ENCODE measurements around the gene INVS.
"Not testable (repeated sequence)": the region's sequence is repeated elsewhere in the genome, so short reads cannot be mapped to it uniquely, and the experiment has no call there.

Gene INVS

DNA sequence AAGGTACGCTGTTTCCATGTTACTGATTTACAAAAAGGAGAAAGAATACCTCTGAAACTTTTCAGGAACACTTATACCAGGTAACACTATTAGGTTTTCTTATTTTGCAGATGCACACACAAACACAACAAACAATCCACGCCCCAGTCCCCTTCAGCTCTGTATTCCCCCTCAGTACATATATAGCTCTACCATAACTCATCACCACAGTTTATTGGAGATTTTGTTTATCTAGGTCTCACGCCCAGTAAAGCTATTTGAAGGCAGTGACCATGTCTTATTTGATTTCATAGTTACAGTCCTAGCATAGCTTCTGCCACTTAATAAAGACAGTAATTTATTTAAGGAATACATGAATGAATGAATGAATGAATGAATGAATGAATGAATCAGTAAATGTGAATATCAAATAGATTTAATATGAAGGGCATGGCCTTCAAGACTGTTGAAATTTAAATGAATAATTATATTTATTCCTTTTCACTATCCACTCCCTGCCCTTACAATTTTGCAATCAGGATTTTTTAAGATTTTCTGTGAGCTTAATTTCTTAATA is 32.9 kb downstream of the INVS start:
- no peaks in the 10 kb centered on the region for H3K27me3 Mint-ChIP-seq (ENCODE audit: low read depth, poor library complexity)
- TF ChIP-seq, protein P1, sequence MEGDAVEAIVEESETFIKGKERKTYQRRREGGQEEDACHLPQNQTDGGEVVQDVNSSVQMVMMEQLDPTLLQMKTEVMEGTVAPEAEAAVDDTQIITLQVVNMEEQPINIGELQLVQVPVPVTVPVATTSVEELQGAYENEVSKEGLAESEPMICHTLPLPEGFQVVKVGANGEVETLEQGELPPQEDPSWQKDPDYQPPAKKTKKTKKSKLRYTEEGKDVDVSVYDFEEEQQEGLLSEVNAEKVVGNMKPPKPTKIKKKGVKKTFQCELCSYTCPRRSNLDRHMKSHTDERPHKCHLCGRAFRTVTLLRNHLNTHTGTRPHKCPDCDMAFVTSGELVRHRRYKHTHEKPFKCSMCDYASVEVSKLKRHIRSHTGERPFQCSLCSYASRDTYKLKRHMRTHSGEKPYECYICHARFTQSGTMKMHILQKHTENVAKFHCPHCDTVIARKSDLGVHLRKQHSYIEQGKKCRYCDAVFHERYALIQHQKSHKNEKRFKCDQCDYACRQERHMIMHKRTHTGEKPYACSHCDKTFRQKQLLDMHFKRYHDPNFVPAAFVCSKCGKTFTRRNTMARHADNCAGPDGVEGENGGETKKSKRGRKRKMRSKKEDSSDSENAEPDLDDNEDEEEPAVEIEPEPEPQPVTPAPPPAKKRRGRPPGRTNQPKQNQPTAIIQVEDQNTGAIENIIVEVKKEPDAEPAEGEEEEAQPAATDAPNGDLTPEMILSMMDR (IDR thresholded peaks at IDR 0.05), result no peak
- peaks cover 40% of the 10 kb centered on the region for H3K36me3 Mint-ChIP-seq (ENCODE audit: low read depth)
- no peak for DNase-seq
- no peak overlapping the region for H3K4me3 Mint-ChIP-seq
- no peaks in the 10 kb centered on the region for H3K9me3 Mint-ChIP-seq
- no peaks in the 10 kb centered on the region for H3K4me1 Mint-ChIP-seq
- H3K27ac Mint-ChIP-seq, result no peak overlapping the region

GRCh38 chr9:100134731-100135130 is 35.7 kb downstream of the INVS start:
- TF ChIP-seq, protein P1 (IDR thresholded peaks at IDR 0.05), result no peak
- DNase-seq, result no peak
- Mint-ChIP-seq H3K27ac (no peak overlapping the region), H3K4me3 (no peak overlapping the region), H3K27me3 (ENCODE audit: low read depth, poor library complexity) (no peaks in the 10 kb centered on the region), H3K4me1 (no peaks in the 10 kb centered on the region), H3K9me3 (no peaks in the 10 kb centered on the region), H3K36me3 (ENCODE audit: low read depth) (peaks cover 36% of the 10 kb centered on the region)

- not testable (repeated sequence) for H3K27ac Mint-ChIP-seq; H3K4me1 Mint-ChIP-seq; H3K9me3 Mint-ChIP-seq; H3K4me3 Mint-ChIP-seq; H3K27me3 Mint-ChIP-seq (ENCODE audit: low read depth, poor library complexity); DNase-seq
- H3K36me3 Mint-ChIP-seq (ENCODE audit: low read depth), result peaks cover 33% of the 10 kb centered on the region
- TF ChIP-seq, protein P1 (IDR thresholded peaks at IDR 0.05), result peak; percentile 10
Measured at GRCh38 chr9:100136799-100137198, 37.8 kb downstream of the INVS start.

DNA sequence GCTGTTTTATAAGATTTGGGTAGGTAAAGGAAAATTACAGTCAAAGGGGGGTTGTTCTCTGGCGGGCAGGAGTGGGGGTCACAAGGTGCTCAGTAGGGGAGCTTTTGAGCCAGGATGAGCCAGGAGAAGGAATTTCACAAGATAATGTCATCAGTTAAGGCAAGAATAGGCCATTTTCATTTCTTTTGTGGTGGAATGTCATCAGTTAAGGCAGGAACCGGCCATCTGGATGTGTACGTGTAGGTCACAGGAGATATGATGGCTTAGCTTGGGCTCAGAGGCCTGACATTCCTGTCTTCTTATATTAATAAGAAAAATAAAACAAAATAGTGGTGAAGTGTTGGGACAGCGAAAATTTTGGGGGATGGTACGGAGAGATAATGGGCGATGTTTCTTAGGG is 41.3 kb downstream of the INVS start:
- H3K27ac Mint-ChIP-seq, result peak overlapping the region; percentile 63
- H3K4me1 Mint-ChIP-seq; DNase-seq; H3K9me3 Mint-ChIP-seq; H3K4me3 Mint-ChIP-seq; H3K27me3 Mint-ChIP-seq (ENCODE audit: low read depth, poor library complexity); H3K36me3 Mint-ChIP-seq (ENCODE audit: low read depth): not testable (repeated sequence)

GRCh38 chr9:100141862-100142261 is 42.8 kb downstream of the INVS start:
- not testable (repeated sequence) for DNase-seq; H3K27me3 Mint-ChIP-seq (ENCODE audit: low read depth, poor library complexity); H3K27ac Mint-ChIP-seq; H3K9me3 Mint-ChIP-seq; H3K4me3 Mint-ChIP-seq; H3K36me3 Mint-ChIP-seq (ENCODE audit: low read depth)
- peaks cover 14% of the 10 kb centered on the region for H3K4me1 Mint-ChIP-seq

GRCh38 chr9:100145167-100145934 is 46.3 kb downstream of the INVS start:
- not testable (repeated sequence) for H3K4me3 Mint-ChIP-seq; H3K36me3 Mint-ChIP-seq (ENCODE audit: low read depth); H3K9me3 Mint-ChIP-seq; DNase-seq; H3K27me3 Mint-ChIP-seq (ENCODE audit: low read depth, poor library complexity); H3K27ac Mint-ChIP-seq
- peaks cover 14% of the 10 kb centered on the region for H3K4me1 Mint-ChIP-seq

- H3K36me3 Mint-ChIP-seq (ENCODE audit: low read depth); H3K4me3 Mint-ChIP-seq; DNase-seq; H3K9me3 Mint-ChIP-seq; H3K27ac Mint-ChIP-seq; H3K27me3 Mint-ChIP-seq (ENCODE audit: low read depth, poor library complexity): not testable (repeated sequence)
- H3K4me1 Mint-ChIP-seq, result peaks cover 14% of the 10 kb centered on the region
Measured at GRCh38 chr9:100145976-100146375, 46.9 kb downstream of the INVS start.

DNA sequence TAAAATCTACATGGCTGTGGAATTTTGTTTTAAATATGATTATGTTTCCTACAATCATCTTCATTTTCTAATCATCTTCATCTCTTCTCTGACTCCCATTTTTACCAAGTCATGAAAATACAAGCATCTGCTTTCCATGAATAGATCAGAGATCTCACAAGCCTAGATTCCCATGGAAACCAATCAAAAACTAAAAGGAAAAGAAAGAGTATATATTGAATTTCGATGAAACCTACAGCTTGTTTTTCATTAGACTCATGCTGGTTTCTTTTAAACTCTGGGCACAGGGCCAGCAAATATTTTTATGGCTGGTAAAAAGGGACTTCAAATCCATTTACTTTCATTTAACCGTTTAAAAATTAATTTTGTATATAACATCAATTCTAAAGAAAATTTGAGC is 51.2 kb downstream of the INVS start:
- DNase-seq, result no peak
- Mint-ChIP-seq H3K27ac (no peak overlapping the region), H3K36me3 (ENCODE audit: low read depth) (no peaks in the 10 kb centered on the region), H3K9me3 (no peaks in the 10 kb centered on the region), H3K4me1 (peaks cover 8% of the 10 kb centered on the region), H3K4me3 (no peak overlapping the region), H3K27me3 (ENCODE audit: low read depth, poor library complexity) (no peaks in the 10 kb centered on the region)
- TF ChIP-seq, protein P1 (IDR thresholded peaks at IDR 0.05), result no peak

Data from nephron progenitor cell (in vitro differentiated cells).